Tibial nerve (tissue), 3 donors: ENCODE results near the gene EXOC4.

Experiments used
- POLR2A ChIP-seq, 2 donors: fragments of 450-650 bp; IDR thresholded peaks; one replicate each; pipeline ENCODE4 v1.6.1; 2017; ENCODE audit warnings: antibody characterized with exemption in 2 of 2, mild to moderate bottlenecking in 2 of 2, moderate library complexity in 2 of 2
- TF ChIP-seq, protein P1 (sequence below), 5 experiments: fragments of 200-600 bp in 3 of 5; fragments of 450-650 bp in 2 of 5; sonication (generic) in 3 of 5; IDR thresholded peaks; one replicate each; pipeline ENCODE4 v1.5.1; 2016 to 2019; ENCODE audit warnings: antibody characterized with exemption in 5 of 5, mild to moderate bottlenecking in 3 of 5, moderate library complexity in 2 of 5

DNA sequence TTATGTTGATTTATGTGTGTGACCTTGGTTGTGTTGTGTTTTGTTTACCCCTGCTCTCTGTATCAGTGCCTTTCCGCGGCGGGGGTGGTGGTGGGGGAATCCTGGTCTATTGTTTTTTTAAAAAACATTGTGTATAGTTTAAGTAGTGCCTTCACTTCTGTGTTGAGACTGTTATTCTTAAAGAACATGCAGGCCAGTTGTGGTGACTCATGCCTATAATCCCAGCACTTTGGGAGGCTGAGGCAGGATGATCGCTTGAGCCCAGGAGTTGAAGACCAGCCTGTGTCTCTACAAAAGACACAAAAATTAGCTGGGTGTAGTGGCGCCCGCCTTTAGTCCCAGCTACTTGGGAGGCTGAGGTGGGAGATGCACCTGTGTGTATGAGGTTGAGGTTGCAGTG lies 445.2 kb downstream of the EXOC4 start:
- TF ChIP-seq, protein P1, sequence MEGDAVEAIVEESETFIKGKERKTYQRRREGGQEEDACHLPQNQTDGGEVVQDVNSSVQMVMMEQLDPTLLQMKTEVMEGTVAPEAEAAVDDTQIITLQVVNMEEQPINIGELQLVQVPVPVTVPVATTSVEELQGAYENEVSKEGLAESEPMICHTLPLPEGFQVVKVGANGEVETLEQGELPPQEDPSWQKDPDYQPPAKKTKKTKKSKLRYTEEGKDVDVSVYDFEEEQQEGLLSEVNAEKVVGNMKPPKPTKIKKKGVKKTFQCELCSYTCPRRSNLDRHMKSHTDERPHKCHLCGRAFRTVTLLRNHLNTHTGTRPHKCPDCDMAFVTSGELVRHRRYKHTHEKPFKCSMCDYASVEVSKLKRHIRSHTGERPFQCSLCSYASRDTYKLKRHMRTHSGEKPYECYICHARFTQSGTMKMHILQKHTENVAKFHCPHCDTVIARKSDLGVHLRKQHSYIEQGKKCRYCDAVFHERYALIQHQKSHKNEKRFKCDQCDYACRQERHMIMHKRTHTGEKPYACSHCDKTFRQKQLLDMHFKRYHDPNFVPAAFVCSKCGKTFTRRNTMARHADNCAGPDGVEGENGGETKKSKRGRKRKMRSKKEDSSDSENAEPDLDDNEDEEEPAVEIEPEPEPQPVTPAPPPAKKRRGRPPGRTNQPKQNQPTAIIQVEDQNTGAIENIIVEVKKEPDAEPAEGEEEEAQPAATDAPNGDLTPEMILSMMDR (IDR thresholded peaks at IDR 0.05) = no peak
- TF ChIP-seq POLR2A (IDR thresholded peaks at IDR 0.05) = no peak
